RWPE1 (cell line): ENCODE data around the gene MT1F.

Source experiments
- CTCF ChIA-PET: fragments of 350-600 bp; sonication (Branson Sonifier 250); formaldehyde crosslinking; extraction: SDS; loops from one replicate; lab custom pipeline; 2021; lab: Yijun Ruan, JAX
- POLR2A ChIA-PET: fragments of 400-600 bp; formaldehyde crosslinking; extraction: SDS; loops from one replicate; lab custom pipeline; 2020; ENCODE audit warnings: antibody characterized with exemption; ENCODE audit not compliant: low non-redundant PET; lab: Yijun Ruan, JAX
- DNase-seq: peaks from one replicate; pipeline ENCODE4 v3.0.0; 2012; ENCODE audit warnings: low spot score
- H3K27ac ChIP-seq: fragments of 450-650 bp; 2 replicates; pipeline ENCODE4 v1.5.1; 2017
- CTCF ChIP-seq: fragments of 450-650 bp; conservative IDR thresholded peaks from 2 replicates; pipeline ENCODE4 v1.5.1; 2017; ENCODE audit warnings: low read depth, mild to moderate bottlenecking

MT1F gene

GRCh38 chr16:56610609-56611111 lies 47.1 kb upstream of the MT1F start:
- H3K27ac ChIP-seq, result peak overlapping the region; percentile 100
- POLR2A ChIA-PET, result interaction anchor here (2.4 kb wide), 1 partner anchor 15 kb away, joined by 14 read pairs; the partner anchor contains the start of gene MT1E
- CTCF ChIA-PET, result no interaction called here

GRCh38 chr16:56611281-56611833 lies 46.4 kb upstream of the MT1F start:
- ChIA-PET CTCF (interaction anchor here (0.6 kb wide), 1 partner anchor 89 kb away, joined by 3 read pairs; no protein-coding TSS in a partner anchor), POLR2A (interaction anchor here (2.4 kb wide), 1 partner anchor 15 kb away, joined by 14 read pairs; the partner anchor contains the start of gene MT1E)
- DNase-seq, result no peak
- H3K27ac ChIP-seq, result peak overlapping the region; percentile 100
- no peak for TF ChIP-seq CTCF

More at GRCh38 chr16:56610609-56611111, 47.1 kb upstream of the MT1F start:
- TF ChIP-seq CTCF, result no peak
- DNase-seq, result no peak

- no peak for TF ChIP-seq CTCF
- DNase-seq, result no peak
- CTCF ChIA-PET, result no interaction called here
- H3K27ac ChIP-seq, result no peak overlapping the region
- POLR2A ChIA-PET, result no interaction called here
Observed at GRCh38 chr16:56613706-56614105, 44.1 kb upstream of the MT1F start.

- no peak for TF ChIP-seq CTCF
- CTCF ChIA-PET, result interaction anchor here (0.7 kb wide), 1 partner anchor 228 kb away, joined by 8 read pairs; no protein-coding TSS in a partner anchor
- POLR2A ChIA-PET, result interaction anchor here (0.6 kb wide), 1 partner anchor 13 kb away, joined by 3 read pairs; no protein-coding TSS in a partner anchor
- peak overlapping the region; percentile 75 for H3K27ac ChIP-seq
- peak; percentile 56 for DNase-seq
Observed at GRCh38 chr16:56614549-56614991, 43.2 kb upstream of the MT1F start.

- ChIA-PET POLR2A (interaction anchor here (0.6 kb wide), 1 partner anchor 12 kb away, joined by 3 read pairs; no protein-coding TSS in a partner anchor), CTCF (no interaction called here)
- DNase-seq, result no peak
- TF ChIP-seq CTCF, result no peak
- H3K27ac ChIP-seq, result peak overlapping the region; percentile 75
Observed at GRCh38 chr16:56615353-56615752, 42.4 kb upstream of the MT1F start.

- POLR2A ChIA-PET, result interaction anchor here (1.0 kb wide), 1 partner anchor 8 kb away, joined by 3 read pairs; the partner anchor contains the start of gene MT2A
- 0 out of 2 replicates have a peak overlapping the region, but pooled peaks have one; percentile 26 for H3K27ac ChIP-seq
- TF ChIP-seq CTCF, result no peak
- CTCF ChIA-PET, result no interaction called here
- DNase-seq, result no peak
Observed at GRCh38 chr16:56616608-56617211, 41.0 kb upstream of the MT1F start.
